AG10803 (cell line): ENCODE results near the gene ATG4A.

Experiments
- DNase-seq: peaks from one replicate; pipeline ENCODE4 v3.0.0; 2010; ENCODE audit warnings: low read depth
- H3K4me3 ChIP-seq: 2 replicates; pipeline ENCODE4 v1.5.1; 2011; ENCODE audit warnings: mild to moderate bottlenecking, low read length, control low read depth
- TF ChIP-seq, protein P1 (sequence below): conservative IDR thresholded peaks from 2 replicates; pipeline ENCODE4 v1.5.1; 2011; ENCODE audit warnings: mild to moderate bottlenecking, low read length, control low read depth, inconsistent platforms

ATG4A gene

DNA sequence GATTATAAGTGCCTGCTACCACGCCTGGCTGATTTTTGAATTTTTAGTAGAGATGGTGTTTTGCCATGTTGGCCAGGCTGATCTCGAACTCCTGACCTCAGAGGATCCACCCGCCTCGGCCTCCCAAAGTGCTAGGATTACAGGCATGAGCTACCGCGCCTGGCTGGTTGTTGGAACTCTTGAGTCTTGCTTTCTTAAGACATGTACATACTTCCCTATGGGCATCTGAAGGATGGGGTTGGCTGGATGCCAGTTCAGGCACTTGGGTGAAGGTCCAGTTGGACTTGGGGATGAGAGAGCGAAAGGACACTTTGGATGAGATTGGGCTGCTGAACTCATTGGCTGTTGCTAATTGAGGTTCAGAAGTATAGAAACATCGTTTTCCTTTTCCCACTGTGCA lies 40.5 kb downstream of the ATG4A start:
- TF ChIP-seq, protein P1, sequence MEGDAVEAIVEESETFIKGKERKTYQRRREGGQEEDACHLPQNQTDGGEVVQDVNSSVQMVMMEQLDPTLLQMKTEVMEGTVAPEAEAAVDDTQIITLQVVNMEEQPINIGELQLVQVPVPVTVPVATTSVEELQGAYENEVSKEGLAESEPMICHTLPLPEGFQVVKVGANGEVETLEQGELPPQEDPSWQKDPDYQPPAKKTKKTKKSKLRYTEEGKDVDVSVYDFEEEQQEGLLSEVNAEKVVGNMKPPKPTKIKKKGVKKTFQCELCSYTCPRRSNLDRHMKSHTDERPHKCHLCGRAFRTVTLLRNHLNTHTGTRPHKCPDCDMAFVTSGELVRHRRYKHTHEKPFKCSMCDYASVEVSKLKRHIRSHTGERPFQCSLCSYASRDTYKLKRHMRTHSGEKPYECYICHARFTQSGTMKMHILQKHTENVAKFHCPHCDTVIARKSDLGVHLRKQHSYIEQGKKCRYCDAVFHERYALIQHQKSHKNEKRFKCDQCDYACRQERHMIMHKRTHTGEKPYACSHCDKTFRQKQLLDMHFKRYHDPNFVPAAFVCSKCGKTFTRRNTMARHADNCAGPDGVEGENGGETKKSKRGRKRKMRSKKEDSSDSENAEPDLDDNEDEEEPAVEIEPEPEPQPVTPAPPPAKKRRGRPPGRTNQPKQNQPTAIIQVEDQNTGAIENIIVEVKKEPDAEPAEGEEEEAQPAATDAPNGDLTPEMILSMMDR, result no peak

DNA sequence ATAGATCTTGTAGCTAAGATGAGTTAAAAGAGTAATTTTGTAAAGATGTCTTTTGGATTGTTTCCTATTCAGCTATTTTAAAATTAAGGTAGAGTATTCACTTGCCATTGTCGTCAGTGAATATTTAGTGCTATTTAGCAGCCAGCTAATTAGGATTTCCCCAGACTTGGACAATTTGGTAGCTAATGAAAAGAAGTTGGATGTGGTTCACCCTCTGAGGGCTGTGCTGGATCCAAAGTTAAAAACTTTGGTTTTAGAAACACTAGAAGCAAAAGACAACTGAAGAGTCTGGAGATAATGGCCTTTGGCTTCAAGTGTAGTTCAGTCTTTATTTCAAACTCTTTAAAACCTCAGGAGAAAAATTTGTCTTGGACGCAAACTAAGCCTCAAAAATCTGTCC lies 41.3 kb downstream of the ATG4A start:
- TF ChIP-seq, protein P1, result no peak
- H3K4me3 ChIP-seq, result no peak overlapping the region
- DNase-seq, result no peak

More for the DNA sequence above, 40.5 kb downstream of the ATG4A start:
- H3K4me3 ChIP-seq, result no peak overlapping the region
- no peak for DNase-seq

DNA sequence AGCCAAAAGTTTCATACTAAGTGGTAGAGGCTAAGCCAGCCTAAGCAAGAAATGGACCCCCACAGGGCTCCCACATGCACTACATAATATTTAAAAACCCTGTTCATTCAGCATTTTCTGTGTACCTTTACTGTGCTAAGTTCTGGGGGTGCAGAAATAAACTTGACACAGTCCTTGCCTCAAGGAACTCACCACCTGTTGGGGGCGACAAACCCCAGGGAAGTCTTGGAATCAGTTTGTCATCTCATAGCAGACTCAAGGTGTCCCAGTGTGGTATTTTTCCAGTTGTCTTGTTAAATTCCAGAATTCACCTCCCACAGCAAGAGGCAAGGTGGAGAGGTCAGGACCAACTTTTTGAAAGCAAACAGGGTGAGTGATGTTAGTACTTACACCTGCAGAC lies 43.1 kb downstream of the ATG4A start:
- no peak overlapping the region for H3K4me3 ChIP-seq
- DNase-seq, result no peak
- TF ChIP-seq, protein P1, result no peak

DNA sequence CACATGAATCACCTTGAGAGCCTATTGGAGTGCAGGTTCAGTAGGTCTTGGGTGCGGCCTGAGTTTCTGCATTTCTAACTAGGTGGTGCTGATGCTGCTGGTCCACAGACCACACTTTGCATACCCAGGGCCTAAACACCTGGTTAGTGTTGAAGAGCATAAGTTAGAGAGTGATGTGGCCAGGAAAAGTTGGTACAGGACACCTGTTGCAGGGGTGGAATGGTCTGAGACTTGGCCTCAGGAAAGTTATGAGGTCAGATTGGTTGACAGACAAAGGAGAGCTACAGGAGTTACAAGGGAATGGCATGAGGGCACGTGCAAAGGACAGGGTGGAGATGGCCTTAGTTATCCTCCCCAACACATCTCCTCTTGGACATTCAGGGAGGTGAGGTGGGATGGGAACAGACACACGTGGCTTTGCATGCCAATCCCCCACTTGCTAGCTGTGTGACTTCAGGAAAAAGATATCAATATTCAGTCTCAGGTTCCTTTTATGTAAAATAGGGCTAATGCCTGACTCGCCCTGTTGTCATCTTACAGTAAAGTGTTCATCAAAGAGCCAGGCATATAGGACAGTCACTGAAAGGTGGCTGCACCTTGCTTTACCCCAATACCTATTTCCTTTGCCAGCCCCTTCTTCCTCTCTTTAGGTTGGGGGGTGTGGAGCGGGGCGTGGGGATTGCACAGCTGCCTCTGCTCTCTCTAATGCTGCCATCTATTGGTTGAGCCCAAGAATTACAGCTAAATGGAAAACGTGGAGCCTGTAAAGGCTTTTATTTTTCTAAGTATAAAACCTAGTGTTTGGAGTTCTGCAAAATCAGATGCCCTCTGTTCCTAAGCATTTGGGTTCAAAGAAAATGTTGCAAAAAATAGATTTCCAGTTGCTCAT lies 47.5 kb downstream of the ATG4A start:
- DNase-seq, result no peak
- TF ChIP-seq, protein P1, result peak; percentile 56

DNA sequence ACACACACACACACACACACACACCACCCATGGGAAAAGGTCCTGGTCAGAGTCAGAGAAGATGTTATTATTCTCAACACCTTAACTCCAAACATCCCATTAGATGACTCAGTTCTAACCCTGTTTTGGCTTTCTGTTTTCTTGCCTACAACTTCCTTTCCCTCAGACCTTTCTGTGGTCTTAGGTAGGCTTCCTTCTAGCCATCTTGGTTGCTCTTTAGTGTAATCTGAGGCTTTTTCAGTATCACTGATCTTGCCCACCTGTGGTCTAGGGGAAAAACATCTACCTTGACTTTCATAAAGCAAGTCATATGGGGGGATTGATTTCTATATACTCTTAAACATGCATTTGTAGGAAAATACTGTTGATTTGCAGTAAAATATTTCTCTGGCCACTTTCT lies 56.9 kb downstream of the ATG4A start:
- DNase-seq, result no peak
- TF ChIP-seq, protein P1, result no peak
- H3K4me3 ChIP-seq, result no peak overlapping the region

More for the DNA sequence above, 47.5 kb downstream of the ATG4A start:
- no peak overlapping the region for H3K4me3 ChIP-seq

DNA sequence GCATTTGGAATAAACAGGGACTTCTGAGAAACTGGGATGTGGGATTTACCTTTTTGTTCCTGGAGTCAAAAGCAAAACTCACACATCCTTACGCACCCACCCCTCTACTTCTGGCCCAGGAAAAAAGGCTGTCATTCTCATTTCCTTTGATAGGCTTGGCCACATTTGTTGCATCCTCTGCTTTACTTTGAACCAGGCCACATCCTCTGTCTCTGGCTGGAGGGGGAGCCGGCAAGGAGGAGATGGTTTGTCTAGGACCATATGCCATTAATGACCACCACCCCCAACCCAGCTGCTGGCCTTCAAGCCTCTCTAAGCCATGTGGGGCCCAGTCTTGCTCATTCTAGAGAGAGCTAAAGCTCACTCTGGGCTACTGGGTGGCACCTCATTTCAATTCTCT lies 64.5 kb downstream of the ATG4A start:
- TF ChIP-seq, protein P1, result no peak
- DNase-seq, result no peak
- H3K4me3 ChIP-seq, result no peak overlapping the region

DNA sequence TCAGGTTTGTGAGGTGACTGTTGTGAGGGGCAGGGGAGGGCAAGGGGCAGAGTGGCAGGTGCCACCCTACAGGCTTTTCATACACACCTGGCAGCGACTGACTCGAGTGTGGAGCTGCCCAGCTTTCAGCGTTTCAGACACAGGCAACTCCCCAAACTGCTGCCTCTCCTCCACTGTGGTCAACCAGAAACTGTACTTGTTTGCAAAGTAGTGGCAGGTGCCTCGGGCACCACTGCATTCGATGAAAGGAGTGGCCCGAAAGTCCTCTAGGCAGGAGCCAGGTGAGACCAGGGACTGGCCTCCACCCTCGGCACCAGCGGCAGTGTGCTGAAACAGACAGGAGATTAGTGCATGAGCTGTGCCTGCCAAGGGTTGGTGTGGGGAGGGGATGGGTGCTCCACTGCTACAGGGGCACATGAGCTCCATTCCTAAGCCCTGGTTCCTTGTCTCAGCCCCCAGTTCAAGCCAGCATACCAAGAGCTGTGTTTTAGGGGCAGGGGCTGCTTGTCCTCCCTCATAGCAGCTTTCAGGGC lies 65.4 kb downstream of the ATG4A start:
- TF ChIP-seq, protein P1, result no peak
- H3K4me3 ChIP-seq, result no peak overlapping the region
- DNase-seq, result no peak
